VCaP (cell line): ENCODE measurements around the gene RSBN1.

ENCODE experiments used
- H3K27ac ChIP-seq: fragments of 450-650 bp; 2 replicates; pipeline ENCODE4 v1.5.1; 2017
- TF ChIP-seq, protein P1 (sequence below): fragments of 450-650 bp; conservative IDR thresholded peaks from 2 replicates; pipeline ENCODE4 v1.5.1; 2017; ENCODE audit warnings: mild to moderate bottlenecking, moderate library complexity

Gene RSBN1

DNA sequence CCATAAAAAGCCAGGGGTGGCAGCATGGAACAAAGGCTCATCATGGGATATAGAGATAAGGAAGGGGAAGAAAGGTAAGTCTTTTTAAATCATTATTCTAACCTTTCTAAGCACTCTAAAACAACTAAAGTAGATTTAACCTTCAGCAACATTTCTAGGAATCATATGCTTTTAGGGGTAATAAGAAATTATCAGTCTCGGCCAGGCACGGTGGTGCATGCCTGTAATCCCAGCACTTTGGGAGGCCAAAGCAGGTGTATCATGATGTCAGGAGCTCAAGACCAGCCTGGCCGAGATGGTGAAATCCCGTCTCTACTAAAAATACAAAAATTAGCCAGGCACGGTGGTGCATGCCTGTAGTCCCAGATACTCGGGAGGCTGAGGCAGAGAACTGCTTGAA is 32.7 kb downstream of the RSBN1 start:
- H3K27ac ChIP-seq = no peak overlapping the region
- TF ChIP-seq, protein P1, sequence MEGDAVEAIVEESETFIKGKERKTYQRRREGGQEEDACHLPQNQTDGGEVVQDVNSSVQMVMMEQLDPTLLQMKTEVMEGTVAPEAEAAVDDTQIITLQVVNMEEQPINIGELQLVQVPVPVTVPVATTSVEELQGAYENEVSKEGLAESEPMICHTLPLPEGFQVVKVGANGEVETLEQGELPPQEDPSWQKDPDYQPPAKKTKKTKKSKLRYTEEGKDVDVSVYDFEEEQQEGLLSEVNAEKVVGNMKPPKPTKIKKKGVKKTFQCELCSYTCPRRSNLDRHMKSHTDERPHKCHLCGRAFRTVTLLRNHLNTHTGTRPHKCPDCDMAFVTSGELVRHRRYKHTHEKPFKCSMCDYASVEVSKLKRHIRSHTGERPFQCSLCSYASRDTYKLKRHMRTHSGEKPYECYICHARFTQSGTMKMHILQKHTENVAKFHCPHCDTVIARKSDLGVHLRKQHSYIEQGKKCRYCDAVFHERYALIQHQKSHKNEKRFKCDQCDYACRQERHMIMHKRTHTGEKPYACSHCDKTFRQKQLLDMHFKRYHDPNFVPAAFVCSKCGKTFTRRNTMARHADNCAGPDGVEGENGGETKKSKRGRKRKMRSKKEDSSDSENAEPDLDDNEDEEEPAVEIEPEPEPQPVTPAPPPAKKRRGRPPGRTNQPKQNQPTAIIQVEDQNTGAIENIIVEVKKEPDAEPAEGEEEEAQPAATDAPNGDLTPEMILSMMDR = no peak

DNA sequence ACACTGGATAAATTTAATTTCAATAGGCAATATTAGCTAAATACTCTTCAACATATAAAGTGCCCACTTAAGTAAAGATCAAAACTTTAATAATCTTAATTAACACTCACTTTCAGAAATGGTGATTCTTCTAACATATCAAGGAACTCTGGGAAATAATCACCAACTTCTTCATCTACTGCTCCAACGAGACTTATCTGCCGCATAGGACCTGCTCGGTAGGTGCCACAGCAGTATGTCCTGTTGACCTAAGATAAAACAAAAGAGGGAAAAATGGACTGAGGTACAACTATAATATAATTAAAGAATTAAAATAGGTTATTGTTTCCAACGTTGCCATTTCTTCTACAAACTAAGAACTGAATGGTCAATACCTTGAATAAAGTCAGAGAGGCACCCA is 34.7 kb downstream of the RSBN1 start:
- TF ChIP-seq, protein P1 = no peak
- no peak overlapping the region for H3K27ac ChIP-seq

DNA sequence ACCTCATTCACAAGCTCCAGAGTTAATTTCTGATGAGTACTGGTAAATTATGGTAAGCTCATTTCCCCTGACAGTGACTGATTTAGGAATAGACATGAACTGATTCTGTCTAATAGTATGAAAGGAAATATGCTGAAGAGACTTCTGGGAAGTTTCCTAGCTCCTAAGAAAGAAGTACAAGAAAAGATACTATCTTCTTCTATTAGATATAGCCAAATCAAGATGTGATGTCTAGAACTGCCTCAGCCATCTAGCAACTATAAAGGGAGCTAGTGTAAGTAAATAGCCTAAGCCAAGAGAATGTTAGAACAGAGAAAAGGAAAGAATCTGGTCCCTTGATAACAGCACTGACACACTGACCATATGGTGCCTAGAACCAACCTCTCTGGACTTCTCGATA is 42.2 kb downstream of the RSBN1 start:
- TF ChIP-seq, protein P1 = no peak
- H3K27ac ChIP-seq = no peak overlapping the region

DNA sequence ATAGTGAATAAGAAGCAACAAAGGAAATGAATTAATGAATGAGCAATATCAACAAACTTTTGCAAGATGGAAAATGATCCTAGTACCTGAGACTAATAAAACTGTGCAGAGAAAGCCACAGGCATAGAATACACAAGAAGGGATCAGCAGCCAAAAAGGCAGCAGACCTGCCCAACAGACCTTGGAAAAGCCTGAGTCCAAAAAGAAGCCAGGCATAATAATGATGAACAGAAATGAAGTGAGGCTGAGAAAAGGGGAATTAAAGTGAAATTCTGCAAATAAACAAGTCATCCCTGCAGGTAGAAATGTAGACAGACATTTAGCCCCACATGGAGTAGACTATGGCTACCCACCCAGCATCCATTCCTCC is 42.7 kb downstream of the RSBN1 start:
- TF ChIP-seq, protein P1 = no peak
- no peak overlapping the region for H3K27ac ChIP-seq

DNA sequence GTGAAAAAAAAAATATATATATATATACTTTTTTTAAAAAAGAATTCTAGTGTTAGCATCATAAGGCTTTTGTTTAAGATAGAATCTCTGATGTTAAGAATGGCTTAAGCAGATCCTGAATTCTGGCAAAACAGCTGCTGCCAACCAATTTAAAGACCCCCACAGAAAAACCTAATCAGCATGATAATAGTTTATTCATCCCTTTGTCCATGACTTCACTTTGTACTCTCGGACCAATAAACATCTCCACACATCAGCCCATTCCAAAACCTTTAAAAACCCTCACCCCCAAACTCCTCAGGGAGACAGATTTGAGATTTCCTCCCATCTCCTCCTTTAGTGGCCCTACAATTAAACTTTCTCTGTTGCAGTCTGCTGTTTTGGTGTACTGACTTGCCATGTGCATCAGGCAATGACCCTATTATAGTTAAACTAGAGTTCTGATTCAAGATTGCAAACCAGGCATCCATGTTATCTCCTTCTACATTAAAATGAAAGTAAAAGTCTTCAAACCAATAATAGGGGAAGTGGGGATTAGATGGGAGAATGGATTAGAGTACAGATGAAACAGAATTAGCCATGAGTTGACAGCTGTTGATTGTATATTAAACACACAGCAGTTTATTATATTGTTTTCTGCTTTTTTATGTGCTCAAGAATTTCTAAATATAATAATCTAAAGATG is 43.2 kb downstream of the RSBN1 start:
- TF ChIP-seq, protein P1 = no peak

DNA sequence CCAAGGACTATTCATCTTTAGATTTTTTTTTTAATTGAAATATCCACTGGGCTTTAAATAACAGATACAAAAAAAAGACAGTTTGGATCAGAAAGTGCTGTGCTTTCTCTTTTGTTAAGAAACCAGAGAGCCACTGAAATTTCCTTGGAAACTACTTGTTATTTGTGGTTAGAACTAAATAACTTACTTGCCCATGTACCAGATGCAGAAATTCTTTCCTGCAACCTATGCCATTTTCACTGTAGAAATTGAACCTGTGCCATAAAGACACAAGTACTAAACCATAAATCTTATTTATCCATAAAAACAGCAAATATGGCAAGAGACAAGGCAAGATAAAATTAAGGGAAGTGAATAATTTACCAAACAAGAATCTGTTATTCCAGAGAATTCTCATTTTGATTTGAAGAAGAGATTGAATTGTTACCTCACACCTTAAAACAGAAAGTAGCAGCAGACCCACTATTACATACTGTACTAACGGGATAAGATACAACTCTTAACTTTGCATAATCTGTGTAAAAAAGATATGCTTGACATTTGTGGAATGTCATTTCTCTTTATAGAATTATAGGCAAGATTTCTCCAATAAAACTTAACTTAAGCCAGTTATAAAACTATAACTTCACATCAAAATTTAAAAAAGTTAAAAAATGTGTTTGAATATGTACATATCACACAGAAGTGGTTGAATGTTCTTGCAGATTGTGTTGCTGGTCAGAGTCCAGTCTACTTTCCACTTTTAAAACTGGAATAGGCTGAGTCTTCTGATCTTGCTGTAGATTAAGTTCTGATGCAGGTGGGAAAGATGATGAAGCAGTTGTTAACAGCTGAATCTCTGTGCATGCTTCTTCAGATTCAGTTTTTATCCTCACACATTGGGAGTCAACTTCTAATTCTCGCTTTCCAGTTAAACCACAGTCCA is 46.7 kb downstream of the RSBN1 start:
- TF ChIP-seq, protein P1 = no peak
- H3K27ac ChIP-seq = no peak overlapping the region

More for the DNA sequence above, 43.2 kb downstream of the RSBN1 start:
- H3K27ac ChIP-seq = no peak overlapping the region

DNA sequence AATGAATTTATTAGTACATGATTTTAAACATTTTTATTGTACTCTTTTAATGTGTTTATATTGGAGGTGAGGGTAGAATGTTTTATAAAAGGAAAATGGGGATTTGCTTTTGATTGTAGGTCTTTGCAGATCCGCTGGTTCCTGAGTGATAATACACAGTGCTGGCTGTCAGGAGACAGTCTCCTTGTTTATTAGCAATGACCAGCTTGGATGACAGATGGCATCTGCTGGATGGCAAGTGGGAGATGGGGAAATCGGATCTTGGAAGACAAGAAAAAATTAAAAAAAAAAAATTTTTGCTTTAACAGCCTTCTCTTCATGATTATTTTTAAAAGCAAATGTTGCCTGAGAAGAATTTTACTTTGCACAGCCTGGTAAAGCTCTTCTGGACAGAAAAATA is 48.6 kb downstream of the RSBN1 start:
- H3K27ac ChIP-seq = no peak overlapping the region
- TF ChIP-seq, protein P1 = no peak
